Osteoblast (primary cell): Measurements from ENCODE around the gene RAPGEF1. TPM values are rescaled to one million over a fixed set of nuclear protein-coding genes. Genes with fewer than 3 reads are reported as not detected.

ENCODE experiments used
- DNase-seq: peaks from one replicate; pipeline ENCODE4 v3.0.0; 2011; ENCODE audit warnings: low spot score, mixed read lengths; ENCODE audit not compliant: insufficient read length; ENCODE audit errors: missing footprints
- H2AFZ ChIP-seq: 2 replicates; pipeline ENCODE4 v1.6.0; 2011; ENCODE audit warnings: mild to moderate bottlenecking, low read length
- H3K27ac ChIP-seq: 2 replicates; pipeline ENCODE4 v1.5.1; 2011; ENCODE audit warnings: mild to moderate bottlenecking, low read depth, low read length, moderate library complexity
- H3K27me3 ChIP-seq: 2 replicates; pipeline ENCODE4 v1.6.0; 2012; ENCODE audit warnings: mild to moderate bottlenecking, control low read depth, inconsistent platforms, low read length, moderate library complexity; ENCODE audit not compliant: insufficient read depth
- H3K36me3 ChIP-seq: 2 replicates; pipeline ENCODE4 v1.5.1; 2011; ENCODE audit warnings: mild to moderate bottlenecking, low read length, control low read depth, moderate library complexity; ENCODE audit not compliant: insufficient read depth
- H3K4me1 ChIP-seq: 2 replicates; pipeline ENCODE4 v1.5.1; 2011; ENCODE audit warnings: mild to moderate bottlenecking, low read length, control low read depth, moderate library complexity; ENCODE audit not compliant: insufficient read depth
- H3K4me2 ChIP-seq: 2 replicates; pipeline ENCODE4 v1.6.0; 2011; ENCODE audit warnings: mild to moderate bottlenecking, low read length; ENCODE audit not compliant: insufficient read depth
- H3K4me3 ChIP-seq: fragments of 200-600 bp; sonication (generic); 3 replicates; pipeline ENCODE4 v1.5.1; 2012; ENCODE audit warnings: mild to moderate bottlenecking, low read length, inconsistent platforms; ENCODE audit not compliant: insufficient read depth
- H3K79me2 ChIP-seq: 2 replicates; pipeline ENCODE4 v1.6.0; 2012; ENCODE audit warnings: mild to moderate bottlenecking, low read length, control low read depth, inconsistent platforms; ENCODE audit not compliant: insufficient read depth
- H3K9me3 ChIP-seq: 2 replicates; pipeline ENCODE4 v1.5.1; 2011; ENCODE audit warnings: low read depth, low read length, control low read depth
- H4K20me1 ChIP-seq: 2 replicates; pipeline ENCODE4 v1.6.0; 2012; ENCODE audit warnings: mild to moderate bottlenecking, low read length, control low read depth; ENCODE audit not compliant: insufficient read depth
- total RNA-seq: library from RNA; depleted of rRNA; stranded (reverse); fragments of >200 nt; gene quantifications from 2 replicates; pipeline ENCODE4 v1.2.3, GENCODE V29; 2012
- TF ChIP-seq, protein P1 (sequence below): IDR thresholded peaks from 2 replicates; pipeline ENCODE4 v1.5.1; 2011; ENCODE audit warnings: mild to moderate bottlenecking, low read depth, low read length, moderate library complexity; ENCODE audit errors: extremely low read depth

RAPGEF1 gene
- total RNA-seq, 1 donor, result 34.7 TPM

DNA sequence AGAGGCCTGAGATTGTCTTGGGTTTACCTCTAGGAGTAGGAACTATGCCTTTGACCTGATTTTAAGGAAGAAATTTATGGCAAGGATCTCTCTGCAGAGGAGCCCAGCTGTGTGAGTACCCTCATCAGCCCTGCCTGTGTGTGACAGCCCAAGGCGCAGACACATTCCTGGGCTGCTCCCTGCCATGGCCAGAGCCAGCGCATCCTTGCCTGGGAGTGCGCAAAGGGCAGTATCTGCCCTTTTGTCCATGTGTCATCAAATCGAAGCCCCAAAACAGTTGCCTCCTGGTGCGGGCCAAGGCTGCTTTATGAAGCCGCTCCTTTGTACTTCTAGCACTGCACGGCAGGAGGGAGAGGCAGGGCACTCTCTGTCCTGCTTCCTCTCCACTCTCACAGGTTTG lies 142.6 kb downstream of the RAPGEF1 start:
- Histone ChIP-seq H3K4me2 (no peak overlapping the region), H3K4me1 (no peaks in the 10 kb centered on the region), H4K20me1 (no peaks in the 10 kb centered on the region), H3K9me3 (no peaks in the 10 kb centered on the region), H3K79me2 (no peaks in the 10 kb centered on the region), H3K27me3 (no peaks in the 10 kb centered on the region), H2AFZ (no peak overlapping the region), H3K4me3 (no peak overlapping the region), H3K36me3 (peaks cover 30% of the 10 kb centered on the region), H3K27ac (no peak overlapping the region)
- TF ChIP-seq, protein P1, sequence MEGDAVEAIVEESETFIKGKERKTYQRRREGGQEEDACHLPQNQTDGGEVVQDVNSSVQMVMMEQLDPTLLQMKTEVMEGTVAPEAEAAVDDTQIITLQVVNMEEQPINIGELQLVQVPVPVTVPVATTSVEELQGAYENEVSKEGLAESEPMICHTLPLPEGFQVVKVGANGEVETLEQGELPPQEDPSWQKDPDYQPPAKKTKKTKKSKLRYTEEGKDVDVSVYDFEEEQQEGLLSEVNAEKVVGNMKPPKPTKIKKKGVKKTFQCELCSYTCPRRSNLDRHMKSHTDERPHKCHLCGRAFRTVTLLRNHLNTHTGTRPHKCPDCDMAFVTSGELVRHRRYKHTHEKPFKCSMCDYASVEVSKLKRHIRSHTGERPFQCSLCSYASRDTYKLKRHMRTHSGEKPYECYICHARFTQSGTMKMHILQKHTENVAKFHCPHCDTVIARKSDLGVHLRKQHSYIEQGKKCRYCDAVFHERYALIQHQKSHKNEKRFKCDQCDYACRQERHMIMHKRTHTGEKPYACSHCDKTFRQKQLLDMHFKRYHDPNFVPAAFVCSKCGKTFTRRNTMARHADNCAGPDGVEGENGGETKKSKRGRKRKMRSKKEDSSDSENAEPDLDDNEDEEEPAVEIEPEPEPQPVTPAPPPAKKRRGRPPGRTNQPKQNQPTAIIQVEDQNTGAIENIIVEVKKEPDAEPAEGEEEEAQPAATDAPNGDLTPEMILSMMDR, result no peak
- peak; percentile 34 for DNase-seq

DNA sequence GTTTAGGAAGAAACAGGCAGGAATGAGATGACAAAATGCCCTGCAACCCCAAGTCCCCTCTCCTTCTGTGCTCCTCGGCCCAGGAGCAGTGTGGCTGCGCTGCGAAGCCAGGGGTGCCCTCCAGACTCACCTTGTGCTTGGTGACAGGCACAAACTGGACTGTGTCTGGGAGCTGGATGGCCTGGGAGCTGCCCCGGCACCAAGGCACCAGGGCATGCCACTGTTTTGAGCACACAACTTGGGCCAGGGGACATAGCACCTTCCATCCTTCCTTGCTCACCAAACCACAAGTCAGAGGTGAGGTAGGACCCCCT lies 143.5 kb downstream of the RAPGEF1 start:
- H3K4me3 ChIP-seq, result no peak overlapping the region

GRCh38 chr9:131595696-131596429 lies 144.0 kb downstream of the RAPGEF1 start:
- no peaks in the 10 kb centered on the region for H3K9me3 ChIP-seq
- no peak overlapping the region for H3K4me3 ChIP-seq
- TF ChIP-seq, protein P1, result no peak
- peak; percentile 49 for DNase-seq
- H3K4me1 ChIP-seq, result no peaks in the 10 kb centered on the region
- H3K27me3 ChIP-seq, result no peaks in the 10 kb centered on the region
- H4K20me1 ChIP-seq, result no peaks in the 10 kb centered on the region
- H3K27ac ChIP-seq, result no peak overlapping the region
- H3K4me2 ChIP-seq, result no peak overlapping the region
- no peak overlapping the region for H2AFZ ChIP-seq
- H3K36me3 ChIP-seq, result peaks cover 26% of the 10 kb centered on the region
- no peaks in the 10 kb centered on the region for H3K79me2 ChIP-seq

More for the DNA sequence above, 143.5 kb downstream of the RAPGEF1 start:
- no peaks in the 10 kb centered on the region for H3K9me3 ChIP-seq
- no peaks in the 10 kb centered on the region for H3K27me3 ChIP-seq
- H3K79me2 ChIP-seq, result no peaks in the 10 kb centered on the region
- H3K4me1 ChIP-seq, result no peaks in the 10 kb centered on the region
- no peak for DNase-seq
- H3K4me2 ChIP-seq, result no peak overlapping the region
- TF ChIP-seq, protein P1, result no peak
- H3K27ac ChIP-seq, result no peak overlapping the region
- no peaks in the 10 kb centered on the region for H4K20me1 ChIP-seq
- H2AFZ ChIP-seq, result no peak overlapping the region
- peaks cover 26% of the 10 kb centered on the region for H3K36me3 ChIP-seq

- H3K27ac ChIP-seq, result no peak overlapping the region
- no peaks in the 10 kb centered on the region for H4K20me1 ChIP-seq
- TF ChIP-seq, protein P1, result no peak
- peaks cover 25% of the 10 kb centered on the region for H3K36me3 ChIP-seq
- H3K4me3 ChIP-seq, result no peak overlapping the region
- no peaks in the 10 kb centered on the region for H3K4me1 ChIP-seq
- no peaks in the 10 kb centered on the region for H3K79me2 ChIP-seq
- peak; percentile 54 for DNase-seq
- no peaks in the 10 kb centered on the region for H3K27me3 ChIP-seq
- no peak overlapping the region for H2AFZ ChIP-seq
- H3K4me2 ChIP-seq, result no peak overlapping the region
- no peaks in the 10 kb centered on the region for H3K9me3 ChIP-seq
Measured at GRCh38 chr9:131594906-131595665, 144.8 kb downstream of the RAPGEF1 start.
